HG03342 (cell line): ENCODE results near the gene AOC3.
"Not testable (repeated sequence)": the region's sequence is repeated elsewhere in the genome, so short reads cannot be mapped to it uniquely, and the experiment has no call there.

Experiments used
- ATAC-seq: cut with Tn5 transposase; IDR thresholded peaks from one replicate; pipeline ENCODE4 v1.9.1; 2021; ENCODE audit warnings: mild to moderate bottlenecking, moderate library complexity; ENCODE audit not compliant: unreplicated experiment

AOC3 gene

GRCh38 chr17:42866631-42867575 lies 15.9 kb downstream of the AOC3 start:
- ATAC-seq = no peak

- ATAC-seq = not testable (repeated sequence)
Measured at GRCh38 chr17:42867694-42868261, 16.8 kb downstream of the AOC3 start.

GRCh38 chr17:42868338-42868737 lies 17.3 kb downstream of the AOC3 start:
- ATAC-seq = no peak

- no peak for ATAC-seq
Measured at GRCh38 chr17:42871647-42872046, 20.6 kb downstream of the AOC3 start.

- no peak for ATAC-seq
Measured at GRCh38 chr17:42872251-42872965, 21.4 kb downstream of the AOC3 start.

- no peak for ATAC-seq
Measured at GRCh38 chr17:42873315-42873714, 22.3 kb downstream of the AOC3 start.

- ATAC-seq = not testable (repeated sequence)
Measured at GRCh38 chr17:42873932-42874695, 23.1 kb downstream of the AOC3 start.

GRCh38 chr17:42877037-42877436 lies 26.0 kb downstream of the AOC3 start:
- no peak for ATAC-seq

GRCh38 chr17:42878123-42878880 lies 27.3 kb downstream of the AOC3 start:
- no peak for ATAC-seq

- no peak for ATAC-seq
Measured at GRCh38 chr17:42878924-42879595, 28.1 kb downstream of the AOC3 start.

GRCh38 chr17:42879596-42879985 lies 28.6 kb downstream of the AOC3 start:
- ATAC-seq = no peak

- no peak for ATAC-seq
Measured at GRCh38 chr17:42880776-42881310, 29.8 kb downstream of the AOC3 start.

GRCh38 chr17:42881706-42882105 lies 30.7 kb downstream of the AOC3 start:
- not testable (repeated sequence) for ATAC-seq

GRCh38 chr17:42882166-42882565 lies 31.2 kb downstream of the AOC3 start:
- ATAC-seq = no peak

GRCh38 chr17:42883802-42884558 lies 33.0 kb downstream of the AOC3 start:
- ATAC-seq = no peak

- ATAC-seq = not testable (repeated sequence)
Measured at GRCh38 chr17:42885806-42886205, 34.8 kb downstream of the AOC3 start.

GRCh38 chr17:42886283-42887176 lies 35.5 kb downstream of the AOC3 start:
- ATAC-seq = no peak

GRCh38 chr17:42889809-42890208 lies 38.8 kb downstream of the AOC3 start:
- no peak for ATAC-seq
